NOMO-1 treated with dmso at 0.1 percent for 144 hours (cell line): ENCODE measurements around the gene NF2.

ENCODE experiments used
- DNase-seq: peaks from one replicate; lab custom pipeline; 2025; ENCODE audit not compliant: unreplicated experiment; lab: John Stamatoyannopoulos, UW

Gene NF2

DNA sequence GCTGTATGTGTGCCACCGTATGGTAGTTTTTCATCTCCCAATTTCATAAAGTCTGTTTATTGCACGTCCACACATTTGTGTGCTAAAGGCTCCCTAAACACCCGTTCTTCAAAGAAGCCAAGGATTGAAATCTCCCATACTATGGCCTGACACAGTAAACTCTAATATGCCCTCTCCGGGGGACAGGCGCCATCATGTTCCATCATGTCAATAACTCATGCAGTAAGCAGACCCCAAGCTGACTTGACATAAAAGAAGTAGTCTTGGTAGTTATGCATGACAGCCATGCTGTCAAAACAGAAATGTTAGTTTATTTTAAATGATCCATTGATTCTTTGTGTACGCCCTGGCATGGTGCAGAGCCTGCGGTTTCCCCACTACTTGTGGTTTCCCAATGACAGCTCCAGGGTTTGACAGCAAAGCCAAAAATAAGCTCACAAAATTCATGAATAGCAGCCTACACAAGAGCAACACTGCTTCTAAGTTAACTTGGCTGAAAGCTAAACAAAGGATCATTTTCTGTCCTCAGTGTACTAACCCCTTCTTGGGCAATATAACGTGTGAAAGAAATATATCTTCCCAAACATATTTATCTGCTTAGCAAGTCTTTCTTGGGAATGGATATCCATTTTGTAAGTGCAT is 59.9 kb downstream of the NF2 start:
- DNase-seq: no peak

DNA sequence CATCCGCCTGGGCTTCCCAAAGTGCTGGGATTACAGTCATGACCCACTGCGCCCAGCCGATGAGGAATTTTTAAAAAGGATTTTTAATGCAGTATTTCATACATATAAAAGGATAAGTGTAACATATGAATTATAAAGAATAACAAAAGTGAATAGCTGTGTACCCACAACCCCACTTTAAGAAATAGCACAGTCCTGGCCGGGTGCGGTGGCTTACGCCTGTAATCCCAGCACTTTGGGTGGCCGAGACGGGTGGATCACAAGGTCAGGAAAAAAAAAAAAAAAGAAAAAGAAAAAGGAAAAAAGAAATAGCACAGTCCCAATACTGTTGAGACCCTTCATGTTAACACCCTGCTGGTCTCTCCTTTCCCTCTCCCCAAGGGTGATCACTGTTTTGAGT is 62.1 kb downstream of the NF2 start:
- no peak for DNase-seq

DNA sequence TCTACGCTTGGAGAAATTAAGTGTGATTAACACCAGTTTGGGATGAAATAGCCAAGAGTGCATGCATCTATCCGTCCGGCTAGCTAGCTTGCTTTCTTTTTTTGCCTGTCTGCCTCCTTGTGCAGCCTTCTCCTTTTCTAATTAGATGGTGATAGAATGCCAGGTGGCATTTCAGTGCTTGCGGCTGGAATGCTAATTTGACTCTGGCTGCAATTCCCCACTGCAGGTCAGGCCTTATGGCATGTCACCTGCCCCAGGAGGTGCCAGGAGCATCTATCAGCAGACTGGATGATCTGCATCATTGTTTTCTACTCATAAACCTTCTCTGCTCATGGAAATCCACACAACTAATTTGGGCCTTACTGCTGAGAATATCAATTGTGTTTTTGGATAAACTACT is 65.2 kb downstream of the NF2 start:
- DNase-seq: no peak

DNA sequence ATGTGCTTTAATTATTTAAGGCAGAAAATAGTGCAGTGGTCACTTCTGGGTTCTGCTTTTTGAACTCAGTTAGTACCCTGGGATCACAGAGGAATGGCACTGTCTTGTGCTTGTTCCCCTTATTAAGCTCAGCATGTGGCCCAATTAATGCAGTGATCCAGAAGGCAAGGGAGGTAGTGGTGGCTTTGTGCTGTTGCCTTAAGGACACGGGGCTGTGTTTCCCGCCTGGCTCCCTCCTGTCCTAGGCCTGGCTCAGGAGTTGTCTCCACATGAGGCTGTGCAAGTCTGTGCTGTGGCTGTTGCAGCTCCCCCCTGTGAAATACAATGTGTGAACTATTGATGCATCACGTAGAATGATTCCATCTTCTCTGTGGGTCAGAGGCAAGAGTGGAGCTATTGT is 67.2 kb downstream of the NF2 start:
- DNase-seq: no peak

DNA sequence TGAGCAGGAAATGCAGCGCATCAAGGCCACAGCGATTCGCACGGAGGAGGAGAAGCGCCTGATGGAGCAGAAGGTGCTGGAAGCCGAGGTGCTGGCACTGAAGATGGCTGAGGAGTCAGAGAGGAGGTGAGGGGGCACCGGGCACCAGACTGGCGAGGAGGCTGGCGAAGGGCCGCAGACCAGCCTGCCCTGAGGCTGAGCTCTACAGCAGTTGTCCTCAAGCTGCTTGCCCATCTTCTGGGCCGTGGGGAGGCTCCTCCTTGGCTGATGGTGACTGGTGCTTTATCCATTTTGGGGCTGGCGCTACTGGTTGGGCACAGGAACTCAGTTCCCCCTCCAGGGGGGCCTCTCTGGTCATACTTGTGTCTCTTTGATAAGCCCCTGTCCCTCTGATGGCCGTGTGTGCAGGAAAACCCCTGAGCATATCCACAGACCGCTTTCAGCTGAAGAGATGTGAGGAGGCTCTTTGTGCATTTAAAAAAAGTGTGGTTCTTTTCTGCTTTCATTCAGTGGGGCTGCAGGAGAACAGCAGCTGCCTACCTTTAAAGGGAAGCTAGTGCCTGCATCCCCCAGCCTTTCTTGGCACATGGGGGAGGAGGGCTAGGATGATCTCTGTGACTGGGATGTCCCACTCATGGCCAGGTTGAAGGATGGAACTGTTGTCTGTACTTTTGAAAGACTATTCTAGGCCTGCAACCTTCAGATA is 70.1 kb downstream of the NF2 start:
- DNase-seq: no peak

DNA sequence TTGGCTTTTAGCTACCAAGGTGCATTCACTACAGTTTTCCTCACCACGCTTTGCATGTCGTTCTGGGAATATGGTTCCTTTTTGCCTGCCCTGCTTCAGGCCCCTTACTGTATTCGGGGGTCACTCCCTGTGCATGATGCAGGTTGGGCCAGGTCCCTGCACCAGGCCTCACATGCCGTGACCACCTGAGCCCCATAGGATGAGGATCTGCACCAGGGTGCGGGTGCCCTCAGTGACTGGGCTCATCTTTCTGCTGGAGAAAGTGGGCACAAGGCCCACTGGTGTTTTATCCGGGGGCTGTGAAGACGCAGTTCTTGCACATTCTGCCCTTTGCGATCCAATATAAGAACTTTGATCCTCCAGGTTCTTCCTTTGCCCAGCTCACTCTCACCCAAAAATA is 70.7 kb downstream of the NF2 start:
- no peak for DNase-seq

DNA sequence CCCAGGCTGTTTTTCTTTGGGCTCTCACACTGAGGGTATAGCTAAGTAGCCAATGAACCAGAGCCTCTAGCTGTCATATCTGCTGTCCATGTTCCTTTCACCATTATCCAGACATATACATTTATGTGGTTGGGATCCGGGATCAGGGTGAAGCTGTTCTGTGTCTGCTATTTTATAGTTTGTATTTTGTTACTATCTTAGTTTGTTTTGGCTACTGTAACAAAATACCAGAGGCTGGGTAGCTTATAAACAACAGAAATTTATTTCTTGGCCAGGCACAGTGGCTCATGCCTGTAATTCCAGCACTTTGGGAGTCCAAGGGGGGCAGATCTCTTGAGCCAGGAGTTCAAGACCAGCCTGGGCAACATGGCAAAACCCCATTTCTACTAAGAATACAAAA is 75.9 kb downstream of the NF2 start:
- no peak for DNase-seq

DNA sequence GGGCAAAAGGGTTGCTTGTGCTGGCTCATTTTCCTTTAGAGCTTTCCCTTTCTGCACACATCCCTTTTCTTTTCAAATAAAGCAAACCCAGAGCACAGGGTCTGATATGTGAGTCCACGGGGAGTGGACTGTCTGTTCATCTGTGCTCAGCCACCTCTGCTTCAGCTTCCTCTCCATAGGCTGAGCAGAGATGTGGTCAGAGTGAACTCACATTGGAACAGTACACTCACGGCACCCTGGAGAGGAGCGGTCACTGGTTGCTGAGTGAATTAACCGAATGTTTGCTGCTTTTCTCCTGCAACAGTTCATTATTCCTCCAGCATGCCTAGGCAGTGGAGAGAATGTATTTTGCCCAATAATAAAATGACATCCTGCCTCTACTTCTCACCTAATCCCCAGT is 80.1 kb downstream of the NF2 start:
- DNase-seq: no peak

DNA sequence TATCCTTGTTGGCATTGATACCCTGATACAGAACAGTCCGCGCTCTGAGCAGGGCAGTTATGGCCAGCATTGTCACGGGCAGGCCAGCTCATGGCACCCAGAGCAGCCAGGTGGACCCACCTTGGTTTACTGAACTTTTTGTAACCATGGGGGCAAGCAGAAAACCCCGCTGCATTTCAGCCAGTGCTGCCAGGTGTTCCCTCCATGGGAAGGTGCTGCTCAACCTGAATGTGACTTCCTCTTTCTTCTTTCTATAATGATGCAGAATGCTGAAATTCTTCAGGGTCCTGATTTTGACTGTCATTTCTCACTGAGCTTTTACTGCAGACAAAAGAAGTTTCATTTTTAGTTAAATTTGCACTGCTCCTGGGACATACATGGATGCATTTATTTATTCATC is 80.8 kb downstream of the NF2 start:
- DNase-seq: no peak

DNA sequence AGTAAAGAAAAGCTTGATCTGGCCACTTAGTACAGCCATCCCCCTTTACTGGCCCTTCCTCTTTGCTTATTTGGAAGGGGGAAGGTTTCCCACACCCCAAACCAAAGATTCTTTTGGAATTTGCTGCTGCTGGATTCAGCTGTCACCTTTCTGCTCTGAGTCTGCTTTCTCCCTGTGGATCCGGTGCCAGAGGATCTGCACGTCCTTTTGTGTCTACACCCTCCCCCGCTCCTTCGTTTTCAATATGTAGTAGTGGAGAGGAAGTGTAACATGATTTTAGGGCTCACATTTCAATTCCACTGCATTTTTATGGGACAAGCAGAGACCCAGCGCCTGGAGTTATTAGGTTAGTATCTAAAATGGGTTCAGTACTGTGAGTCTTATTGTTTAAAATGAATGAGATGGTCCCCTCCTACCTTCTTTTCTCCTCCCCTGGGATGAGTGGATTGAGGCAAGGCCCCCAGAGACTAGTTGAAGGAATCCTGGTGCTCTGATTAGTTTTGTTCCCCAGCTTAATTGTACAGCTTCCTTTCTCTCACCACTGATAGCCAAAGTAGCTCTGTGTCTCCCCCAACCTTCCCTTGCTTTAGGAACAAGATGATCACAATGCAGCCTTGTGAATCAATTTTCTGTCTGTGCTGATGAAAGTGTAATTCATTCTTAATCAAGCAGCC is 85.9 kb downstream of the NF2 start:
- no peak for DNase-seq

DNA sequence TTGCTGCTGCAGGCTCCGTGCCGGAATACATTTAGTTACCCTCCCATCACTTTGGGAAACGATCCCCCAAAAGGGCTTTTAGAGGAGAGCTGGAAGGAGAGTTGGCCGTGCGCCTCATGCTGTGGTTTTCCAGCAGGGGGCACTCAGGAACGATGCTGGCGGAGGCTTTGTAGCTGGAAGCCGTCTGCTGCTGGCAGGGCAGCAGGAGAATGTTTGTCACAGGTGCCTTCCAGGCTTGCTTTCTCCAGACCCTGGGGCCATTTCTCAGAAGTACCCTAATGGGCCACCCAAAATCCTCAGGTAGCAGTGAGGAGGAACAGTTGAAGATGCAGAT is 86.4 kb downstream of the NF2 start:
- DNase-seq: no peak

DNA sequence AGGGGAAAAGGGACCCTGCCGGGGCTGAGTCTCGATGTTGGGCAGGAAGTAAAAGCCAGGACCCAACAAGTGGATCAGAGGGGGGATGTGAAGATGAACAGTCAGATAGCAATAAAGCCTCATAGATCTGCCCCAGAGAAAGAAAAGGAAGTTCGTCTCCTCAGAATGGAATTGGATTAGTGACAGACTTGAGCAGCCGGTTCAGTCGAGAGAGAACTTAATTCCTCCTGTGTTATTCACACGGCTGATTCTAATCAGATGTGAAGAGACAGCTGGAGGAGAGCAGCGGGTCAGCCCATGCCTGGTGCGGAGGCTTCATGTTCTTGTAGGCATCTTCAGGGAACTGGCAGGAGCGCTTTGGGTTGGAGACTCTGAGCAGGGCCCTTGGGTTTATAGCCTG is 87.0 kb downstream of the NF2 start:
- DNase-seq: no peak

DNA sequence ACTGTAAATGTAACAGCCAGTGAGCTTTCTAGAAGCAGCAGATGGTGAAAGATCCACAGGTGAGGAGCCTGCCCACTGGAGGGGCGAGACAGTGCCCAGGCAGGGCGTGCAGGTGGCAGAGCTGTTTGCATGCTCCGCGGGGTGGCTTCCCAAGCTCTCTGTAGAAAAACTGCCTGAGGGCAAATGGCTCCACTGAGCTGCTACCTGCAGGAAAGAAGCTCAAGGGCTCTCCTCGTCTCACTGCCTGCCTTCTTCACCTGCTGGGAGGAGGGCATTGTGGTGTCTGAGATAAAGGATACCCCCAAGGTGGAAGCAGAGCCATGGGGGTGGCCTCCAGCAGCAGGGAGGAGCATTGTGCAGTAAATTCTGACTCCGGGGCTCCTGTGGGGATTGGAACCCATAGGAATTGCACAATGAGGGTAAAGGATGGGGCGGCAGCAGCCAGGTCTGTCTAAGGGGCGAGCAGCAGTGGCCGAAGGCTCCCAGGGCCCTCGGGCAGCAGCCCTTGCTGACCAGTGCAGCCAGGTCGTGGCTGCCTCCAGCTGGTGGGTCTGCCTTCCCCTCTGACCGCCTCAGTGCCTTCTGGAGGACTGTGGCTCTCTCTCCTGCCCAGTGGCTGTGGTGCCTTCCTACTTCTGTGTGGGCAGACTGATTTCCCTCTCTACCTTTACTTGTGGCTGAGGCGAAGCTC is 88.3 kb downstream of the NF2 start:
- DNase-seq: no peak

DNA sequence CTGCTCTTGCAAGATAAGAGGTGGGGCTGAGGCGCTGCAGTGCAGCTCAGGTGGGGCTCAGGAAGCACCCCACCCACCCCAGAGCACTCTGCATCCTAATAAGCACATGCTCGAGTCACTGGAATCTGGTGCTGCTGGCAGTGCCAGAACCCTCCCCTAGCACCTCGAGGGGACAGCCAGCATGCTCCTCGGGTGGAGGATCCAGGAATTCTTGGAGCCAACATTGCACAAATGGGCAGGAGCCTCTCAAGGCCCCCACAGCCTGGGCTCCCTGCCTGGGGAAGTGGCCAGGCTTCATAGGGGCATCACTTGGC is 88.9 kb downstream of the NF2 start:
- DNase-seq: no peak

DNA sequence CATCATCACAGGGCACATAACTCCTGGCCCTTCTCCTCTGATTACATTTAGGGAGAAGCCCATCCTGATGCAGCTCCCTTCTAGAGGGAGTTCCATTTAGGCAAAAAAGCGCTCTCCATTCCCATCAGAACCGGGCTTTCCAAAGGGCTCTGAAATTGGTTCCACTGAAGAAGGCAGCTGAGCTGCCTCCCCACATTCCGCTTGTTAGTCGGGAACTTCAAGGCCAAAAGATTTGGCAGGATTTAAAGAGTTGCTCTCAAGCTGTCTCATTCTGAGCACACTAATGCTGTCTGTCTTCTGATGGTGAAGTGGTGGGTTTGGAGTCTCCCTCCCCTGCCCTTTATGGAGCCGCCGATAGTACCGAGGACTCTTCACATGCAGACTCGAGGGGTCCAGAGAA is 89.7 kb downstream of the NF2 start:
- no peak for DNase-seq

DNA sequence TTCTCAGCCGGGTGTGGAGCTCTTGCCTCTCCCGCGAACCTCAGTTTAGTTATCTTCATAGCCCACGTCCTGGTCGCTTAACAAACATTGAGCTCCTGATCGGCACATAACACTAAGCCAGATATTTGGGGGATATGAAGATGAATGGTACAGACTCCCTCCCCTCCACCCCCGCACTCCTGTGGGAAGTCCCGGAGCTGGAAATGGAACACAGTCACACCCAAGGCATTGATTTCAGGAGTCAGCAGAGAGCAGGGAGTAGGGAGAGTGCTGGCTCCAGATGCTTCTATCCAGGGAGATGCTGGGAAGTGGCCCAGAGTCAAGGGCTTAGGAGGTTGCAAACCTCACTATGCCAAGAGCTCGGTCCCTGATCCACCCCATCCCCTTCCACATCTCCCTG is 90.2 kb downstream of the NF2 start:
- no peak for DNase-seq

DNA sequence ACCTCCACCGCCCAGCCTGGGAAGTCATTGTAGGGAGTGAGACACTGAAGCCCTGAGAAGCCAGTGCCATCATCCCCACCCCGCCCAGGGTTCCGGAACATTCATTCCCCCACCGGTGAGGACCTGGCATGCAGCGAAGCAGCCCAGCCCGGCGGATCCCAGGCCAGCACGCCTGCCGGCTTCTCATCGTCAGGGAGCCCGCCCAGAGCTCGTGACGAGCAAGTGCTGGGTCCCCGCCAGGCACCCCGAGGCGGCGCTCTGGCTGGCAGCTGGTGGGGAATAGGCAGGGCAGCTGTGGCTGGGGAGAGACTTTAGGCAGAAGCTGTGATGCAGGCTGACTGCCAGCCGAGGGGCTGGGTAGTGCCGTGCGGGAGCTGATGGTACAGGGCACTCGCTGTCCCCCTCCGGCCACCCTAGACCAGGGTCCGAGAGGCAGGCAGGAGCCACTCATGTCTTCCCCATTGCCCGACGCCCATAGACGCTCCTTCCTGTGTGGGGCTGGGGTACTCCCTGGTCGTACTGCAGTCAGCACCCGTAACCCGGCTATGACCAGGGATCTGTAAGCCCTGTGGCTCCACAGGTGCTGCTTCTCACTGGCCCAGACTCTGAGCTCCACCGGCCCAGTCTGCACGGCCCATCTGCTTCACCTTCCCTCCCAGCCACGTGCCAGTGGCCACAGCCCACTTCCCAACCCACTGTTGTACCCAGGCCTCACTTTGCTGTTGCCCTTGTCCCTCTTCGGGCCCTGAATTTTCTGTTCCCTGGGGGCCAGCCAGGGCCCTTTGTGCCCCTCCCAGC is 91.9 kb downstream of the NF2 start:
- DNase-seq: no peak

DNA sequence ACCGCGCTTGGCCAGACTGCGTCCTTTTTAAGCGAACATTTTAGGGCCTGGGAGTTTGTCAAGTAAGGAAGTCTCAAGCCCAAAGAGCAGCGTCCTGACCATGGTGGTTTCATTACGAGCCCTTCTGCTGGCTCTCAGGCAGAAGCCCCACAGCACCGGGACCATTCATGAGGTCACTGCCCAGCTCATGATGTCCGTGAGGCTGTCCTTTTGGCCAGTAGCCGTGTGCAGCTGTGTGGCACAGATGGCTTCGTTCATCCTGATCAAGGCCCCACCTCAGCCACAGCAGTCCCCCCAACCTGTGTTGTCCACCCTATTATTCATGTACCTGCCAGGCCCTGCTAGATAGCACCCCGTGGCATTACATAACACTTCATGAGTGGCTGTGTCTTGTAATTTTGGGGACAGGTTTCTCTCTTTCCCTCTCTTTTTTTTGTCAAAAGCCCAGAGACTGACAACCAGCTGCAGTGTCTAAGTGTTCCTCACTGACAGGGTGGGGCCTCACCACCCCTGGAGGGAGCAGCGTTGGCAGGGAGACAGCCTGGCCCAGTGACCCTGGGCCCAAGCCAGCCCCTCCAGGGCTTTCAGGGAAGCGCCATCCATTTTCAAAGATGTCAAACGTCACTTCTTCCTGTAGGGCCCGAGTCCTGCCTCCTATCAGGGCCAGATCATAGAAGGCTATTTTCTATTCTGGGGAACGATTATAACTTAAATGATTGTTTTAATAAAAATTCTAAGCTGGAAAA is 94.6 kb downstream of the NF2 start:
- no peak for DNase-seq

DNA sequence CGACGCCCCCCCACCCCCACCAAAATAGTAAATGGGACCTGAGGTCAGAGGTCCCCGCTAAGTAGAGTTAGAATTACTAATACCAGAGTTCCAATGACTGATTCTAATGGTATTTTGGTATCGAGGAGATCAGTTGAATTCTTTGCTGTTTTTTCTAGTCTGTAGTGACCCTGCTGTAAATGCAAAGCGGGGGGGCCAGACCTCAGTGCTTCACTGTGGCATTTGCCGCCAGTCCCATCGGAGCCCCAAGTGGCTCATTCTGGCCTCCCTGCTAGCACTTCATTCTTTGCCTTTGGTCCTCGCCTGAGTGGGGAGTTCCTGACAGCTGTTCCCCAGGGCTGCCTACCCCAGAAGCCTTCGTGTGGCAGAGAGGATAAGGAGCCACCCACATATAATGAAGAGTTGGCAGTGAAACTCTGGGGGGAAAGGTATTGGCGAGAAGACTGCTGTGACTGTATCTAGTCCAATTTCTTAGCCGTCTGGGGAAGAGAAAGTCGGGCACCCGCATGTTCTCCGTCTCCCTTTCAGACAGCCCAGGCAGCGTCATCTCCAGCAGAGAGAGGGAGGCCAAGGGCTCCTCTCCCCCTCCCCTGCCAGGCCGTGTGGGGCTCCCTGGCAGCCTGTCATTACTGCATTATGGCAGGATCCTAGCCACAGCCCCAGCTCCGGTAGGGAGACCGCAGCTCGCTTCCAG is 96.9 kb downstream of the NF2 start:
- DNase-seq: no peak

DNA sequence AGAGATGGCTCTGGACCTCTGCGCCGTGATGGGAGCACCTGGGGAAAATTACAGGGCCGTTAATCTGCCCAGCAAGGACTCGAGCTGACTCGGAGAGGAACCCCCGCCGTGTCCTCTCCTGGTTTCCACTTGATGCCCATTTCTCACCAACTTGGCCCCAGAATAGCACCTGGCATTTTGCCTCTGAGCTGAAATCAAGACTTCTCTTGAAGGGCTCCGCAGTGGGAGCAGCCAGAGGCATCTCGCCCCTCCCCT is 97.4 kb downstream of the NF2 start:
- no peak for DNase-seq
